CD4-positive, CD25-positive, alpha-beta regulatory T cell (primary cell): ENCODE results near the gene ADAP1. TPM values are rescaled to one million over a fixed set of nuclear protein-coding genes. Genes with fewer than 3 reads are reported as not detected.
A peak's percentile ranks its signal among the peaks of the same experiment; 100 is the strongest.

Experiments
- ATAC-seq, 2 donors: fragments of 150-1000 bp; cut with Tn5 transposase; one replicate each; pipeline ENCODE4 v1.10.0; 2021; ENCODE audit warnings: low read depth in 2 of 2, moderate number of reproducible peaks in 2 of 2, moderate library complexity in 1 of 2
- DNase-seq, 3 donors: peaks; one replicate each; pipeline versions ENCODE4 v3.0.0 to v3.0.0-alpha.2; 2012 to 2022; ENCODE audit warnings: mixed read lengths in 1 of 3
- H3K27ac ChIP-seq: one replicate; pipeline ENCODE4 v1.7.0; 2013; ENCODE audit warnings: mild to moderate bottlenecking, low read length; ENCODE audit not compliant: insufficient read depth, poor library complexity, severe bottlenecking
- H3K27me3 ChIP-seq: one replicate; pipeline ENCODE4 v1.7.0; 2013; ENCODE audit warnings: low read length; ENCODE audit not compliant: control insufficient read depth, insufficient read depth
- H3K36me3 ChIP-seq: one replicate; pipeline ENCODE4 v1.7.0; 2013; ENCODE audit warnings: mild to moderate bottlenecking, low read length, moderate library complexity; ENCODE audit not compliant: control insufficient read depth, insufficient read depth
- H3K4me1 ChIP-seq: 2 replicates; pipeline ENCODE4 v1.7.0; 2013; ENCODE audit warnings: mild to moderate bottlenecking, low read length; ENCODE audit not compliant: insufficient read depth, control insufficient read depth, poor library complexity, severe bottlenecking
- H3K4me3 ChIP-seq: one replicate; pipeline ENCODE4 v1.7.0; 2013; ENCODE audit warnings: low read depth, mild to moderate bottlenecking, low read length, moderate library complexity
- H3K9me3 ChIP-seq, 2 experiments: 1 replicate in 1 of 2; 2 replicates in 1 of 2; pipeline ENCODE4 v1.7.0; 2013; ENCODE audit warnings: low read length in 2 of 2, mild to moderate bottlenecking in 1 of 2, moderate library complexity in 1 of 2; ENCODE audit not compliant: control insufficient read depth in 2 of 2
- H3K27ac Mint-ChIP-seq, 3 donors: one replicate each; pipeline ENCODE4 v1.8.0; 2020 to 2022; ENCODE audit warnings: mild to moderate bottlenecking in 3 of 3, mixed read lengths in 3 of 3, moderate library complexity in 2 of 3
- H3K27me3 Mint-ChIP-seq: one replicate; pipeline ENCODE4 v1.8.0; 2022; ENCODE audit warnings: mild to moderate bottlenecking, mixed read lengths
- H3K36me3 Mint-ChIP-seq: one replicate; pipeline ENCODE4 v1.8.0; 2020; ENCODE audit warnings: mixed read lengths
- H3K4me1 Mint-ChIP-seq, 4 donors: one replicate each; pipeline ENCODE4 v1.8.0; 2020 to 2022; ENCODE audit warnings: mixed read lengths in 4 of 4, mild to moderate bottlenecking in 1 of 4
- H3K4me3 Mint-ChIP-seq, 4 donors: one replicate each; pipeline ENCODE4 v1.8.0; 2020 to 2022; ENCODE audit warnings: mild to moderate bottlenecking in 4 of 4, mixed read lengths in 4 of 4, moderate library complexity in 3 of 4
- H3K9me3 Mint-ChIP-seq, 7 donors: one replicate each; pipeline ENCODE4 v1.8.0; 2020 to 2022; ENCODE audit warnings: mixed read lengths in 7 of 7, mild to moderate bottlenecking in 3 of 7, moderate library complexity in 2 of 7
- polyA plus RNA-seq, 4 donors: library from polyadenylated mRNA; unstranded; fragments of 300-500 nt; fragmentation: Illumina TruSeq; gene quantifications; one replicate each; pipeline ENCODE4 v1.2.3, GENCODE V29; 2021
- total RNA-seq: library from RNA; stranded (reverse); gene quantifications from one replicate; pipeline ENCODE4 v1.2.3, GENCODE V29; 2022

Gene ADAP1
- total and polyA plus RNA-seq, 5 donors from 2014 or later = 2.9 to 8.8 (median 5.5) TPM

GRCh38 chr7:985915-986741 is 31.6 kb upstream of the ADAP1 start:
- H3K4me1 ChIP-seq = no peaks in the 10 kb centered on the region
- H3K9me3 ChIP-seq = no peaks in the 10 kb centered on the region
- no peak overlapping the region for H3K27ac Mint-ChIP-seq
- peaks cover 0 to 2% (median 0%) of the 10 kb centered on the region in 7 donors for H3K9me3 Mint-ChIP-seq
- H3K4me3 Mint-ChIP-seq = no peak overlapping the region
- peaks cover 4% of the 10 kb centered on the region for H3K27me3 Mint-ChIP-seq
- no peaks in the 10 kb centered on the region for H3K36me3 Mint-ChIP-seq
- no peaks in the 10 kb centered on the region for H3K4me1 Mint-ChIP-seq
- no peaks in the 10 kb centered on the region for H3K36me3 ChIP-seq
- no peak overlapping the region for H3K4me3 ChIP-seq
- H3K27ac ChIP-seq = no peak overlapping the region
- ATAC-seq (no peak), DNase-seq (no peak)
- H3K27me3 ChIP-seq = no peaks in the 10 kb centered on the region

GRCh38 chr7:985127-985416 is 30.6 kb upstream of the ADAP1 start:
- H3K36me3 ChIP-seq = no peaks in the 10 kb centered on the region
- Mint-ChIP-seq H3K36me3 (no peaks in the 10 kb centered on the region), H3K9me3 (peaks cover 0 to 2% (median 0%) of the 10 kb centered on the region in 7 donors), H3K4me3 (no peak overlapping the region), H3K27ac (no peak overlapping the region), H3K4me1 (no peaks in the 10 kb centered on the region), H3K27me3 (peaks cover 4% of the 10 kb centered on the region)
- H3K27ac ChIP-seq = no peak overlapping the region
- H3K4me1 ChIP-seq = no peaks in the 10 kb centered on the region
- ATAC-seq (no peak), DNase-seq (no peak)
- H3K27me3 ChIP-seq = no peaks in the 10 kb centered on the region
- H3K4me3 ChIP-seq = no peak overlapping the region
- H3K9me3 ChIP-seq = no peaks in the 10 kb centered on the region

GRCh38 chr7:984361-985126 is 30.1 kb upstream of the ADAP1 start:
- no peak for DNase-seq

GRCh38 chr7:983616-984071 is 29.2 kb upstream of the ADAP1 start:
- no peak overlapping the region for H3K4me3 ChIP-seq
- H3K36me3 ChIP-seq = no peaks in the 10 kb centered on the region
- H3K4me3 Mint-ChIP-seq = no peak overlapping the region
- no peaks in the 10 kb centered on the region for H3K27me3 Mint-ChIP-seq
- H3K27ac Mint-ChIP-seq = no peak overlapping the region
- no peaks in the 10 kb centered on the region for H3K27me3 ChIP-seq
- H3K36me3 Mint-ChIP-seq = no peaks in the 10 kb centered on the region
- no peak overlapping the region for H3K27ac ChIP-seq
- H3K4me1 Mint-ChIP-seq = no peaks in the 10 kb centered on the region
- H3K9me3 Mint-ChIP-seq = peaks cover 0 to 2% (median 0%) of the 10 kb centered on the region in 7 donors
- ATAC-seq = no peak
- H3K4me1 ChIP-seq = no peaks in the 10 kb centered on the region
- no peak for DNase-seq
- H3K9me3 ChIP-seq = no peaks in the 10 kb centered on the region

More at GRCh38 chr7:984361-985126, 30.1 kb upstream of the ADAP1 start:
- Mint-ChIP-seq H3K4me3 (no peak overlapping the region), H3K36me3 (no peaks in the 10 kb centered on the region), H3K9me3 (peaks cover 0 to 2% (median 0%) of the 10 kb centered on the region in 7 donors), H3K27me3 (peaks cover 4% of the 10 kb centered on the region), H3K27ac (no peak overlapping the region), H3K4me1 (no peaks in the 10 kb centered on the region)
- H3K4me3 ChIP-seq = no peak overlapping the region
- H3K27me3 ChIP-seq = no peaks in the 10 kb centered on the region
- no peaks in the 10 kb centered on the region for H3K9me3 ChIP-seq
- no peak for ATAC-seq
- no peak overlapping the region for H3K27ac ChIP-seq
- H3K36me3 ChIP-seq = no peaks in the 10 kb centered on the region
- no peaks in the 10 kb centered on the region for H3K4me1 ChIP-seq

- no peak within 1 kb of the TSS for H3K4me3 ChIP-seq
- Mint-ChIP-seq H3K4me1 (no peaks in the 10 kb centered on the region), H3K27me3 (no peaks in the 10 kb centered on the region), H3K27ac (no peak within 1 kb of the TSS), H3K9me3 (peaks cover 0 to 2% (median 0%) of the 10 kb centered on the region in 7 donors), H3K36me3 (no peaks in the 10 kb centered on the region), H3K4me3 (no peak within 1 kb of the TSS)
- DNase-seq (no peak), ATAC-seq (no peak)
- H3K27me3 ChIP-seq = no peaks in the 10 kb centered on the region
- H3K9me3 ChIP-seq = no peaks in the 10 kb centered on the region
- H3K4me1 ChIP-seq = no peaks in the 10 kb centered on the region
- no peaks in the 10 kb centered on the region for H3K36me3 ChIP-seq
- no peak within 1 kb of the TSS for H3K27ac ChIP-seq
Measured at GRCh38 chr7:983004-983615, 28.6 kb upstream of the ADAP1 start, which contains the start of gene CYP2W1. TSS of gene CYP2W1 (plus strand) at chr7:983181. CDS start at chr7:983212, 31 bp downstream.

GRCh38 chr7:982511-983003 is 28.1 kb upstream of the ADAP1 start:
- Histone ChIP-seq H3K27me3 (no peaks in the 10 kb centered on the region), H3K4me1 (no peaks in the 10 kb centered on the region), H3K36me3 (no peaks in the 10 kb centered on the region), H3K27ac (no peak overlapping the region), H3K9me3 (no peaks in the 10 kb centered on the region), H3K4me3 (no peak overlapping the region)
- Mint-ChIP-seq H3K4me1 (no peaks in the 10 kb centered on the region), H3K9me3 (peaks cover 0 to 2% (median 0%) of the 10 kb centered on the region in 7 donors), H3K27me3 (no peaks in the 10 kb centered on the region), H3K4me3 (no peak overlapping the region), H3K27ac (no peak overlapping the region), H3K36me3 (no peaks in the 10 kb centered on the region)
- no peak for DNase-seq
- ATAC-seq = peak in 1 of 2 donors; percentile 10

GRCh38 chr7:981793-982510 is 27.5 kb upstream of the ADAP1 start:
- no peaks in the 10 kb centered on the region for H3K36me3 ChIP-seq

More at GRCh38 chr7:981793-982510, 27.5 kb upstream of the ADAP1 start:
- Mint-ChIP-seq H3K27ac (no peak overlapping the region), H3K27me3 (no peaks in the 10 kb centered on the region), H3K4me3 (no peak overlapping the region), H3K4me1 (no peaks in the 10 kb centered on the region), H3K36me3 (no peaks in the 10 kb centered on the region), H3K9me3 (peaks cover 0 to 2% (median 0%) of the 10 kb centered on the region in 7 donors)
- Histone ChIP-seq H3K27ac (no peak overlapping the region), H3K27me3 (no peaks in the 10 kb centered on the region), H3K4me1 (no peaks in the 10 kb centered on the region), H3K9me3 (no peaks in the 10 kb centered on the region), H3K4me3 (no peak overlapping the region)
- ATAC-seq (no peak), DNase-seq (no peak)
